ENCODE measurements around the gene DCLK3.
A peak's percentile ranks its signal among the peaks of the same experiment; 100 is the strongest.

The DCLK3 gene

GRCh38 chr3:36763850-36764703, at the start of gene DCLK3:
TSS of gene DCLK3 (minus strand) at chr3:36764553. CDS start at chr3:36764263, 290 bp downstream.
- peak; percentile 28 for DNase-seq
- ATAC-seq = peak; percentile 45

GRCh38 chr3:36813305-36813704, 49.0 kb upstream of the DCLK3 start:
- DNase-seq = no peak

GRCh38 chr3:36812240-36812639, 47.9 kb upstream of the DCLK3 start:
- no peak for DNase-seq
- no peak for ATAC-seq

More at GRCh38 chr3:36813305-36813704, 49.0 kb upstream of the DCLK3 start:
- ATAC-seq = peak; percentile 36

- ATAC-seq = no peak
These were observed 47.4 kb upstream of the DCLK3 start for GRCh38 chr3:36811768-36812167.

GRCh38 chr3:36804295-36805055, 40.1 kb upstream of the DCLK3 start:
- no peak for DNase-seq
- no peak for ATAC-seq

More at GRCh38 chr3:36811768-36812167, 47.4 kb upstream of the DCLK3 start:
- no peak for DNase-seq

GRCh38 chr3:36803091-36803791, 38.9 kb upstream of the DCLK3 start:
- DNase-seq = no peak
- ATAC-seq = no peak

GRCh38 chr3:36800533-36801116, 36.3 kb upstream of the DCLK3 start:
- ATAC-seq = no peak

GRCh38 chr3:36796881-36797280, 32.5 kb upstream of the DCLK3 start:
- ATAC-seq = no peak

More at GRCh38 chr3:36800533-36801116, 36.3 kb upstream of the DCLK3 start:
- DNase-seq = no peak

GRCh38 chr3:36796161-36796560, 31.8 kb upstream of the DCLK3 start:
- DNase-seq = no peak

More at GRCh38 chr3:36796881-36797280, 32.5 kb upstream of the DCLK3 start:
- no peak for DNase-seq

GRCh38 chr3:36795622-36796021, 31.3 kb upstream of the DCLK3 start:
- no peak for ATAC-seq
- DNase-seq = no peak

More at GRCh38 chr3:36796161-36796560, 31.8 kb upstream of the DCLK3 start:
- ATAC-seq = no peak

- ATAC-seq = peak; percentile 33
- peak; percentile 18 for DNase-seq
These were observed 28.0 kb upstream of the DCLK3 start for GRCh38 chr3:36792342-36792741.

GRCh38 chr3:36790765-36791164, 26.4 kb upstream of the DCLK3 start:
- DNase-seq = no peak
- ATAC-seq = no peak

GRCh38 chr3:36786921-36787890, 22.9 kb upstream of the DCLK3 start:
- no peak for DNase-seq
- ATAC-seq = no peak

- DNase-seq (no peak), ATAC-seq (no peak)
These were observed 19.8 kb upstream of the DCLK3 start for GRCh38 chr3:36784138-36784635.

- no peak for ATAC-seq
- DNase-seq = no peak
These were observed 13.3 kb upstream of the DCLK3 start for GRCh38 chr3:36777424-36778218.

GRCh38 chr3:36776436-36776835, 12.1 kb upstream of the DCLK3 start:
- ATAC-seq (no peak), DNase-seq (no peak)

GRCh38 chr3:36774052-36774451, 9.7 kb upstream of the DCLK3 start:
- ATAC-seq (no peak), DNase-seq (no peak)

- ATAC-seq (no peak), DNase-seq (no peak)
These were observed 7.6 kb upstream of the DCLK3 start for GRCh38 chr3:36771931-36772330.

- ATAC-seq = no peak
These were observed 5.6 kb upstream of the DCLK3 start for GRCh38 chr3:36769926-36770325.

GRCh38 chr3:36765104-36765503, 751 bp upstream of the DCLK3 start:
- ATAC-seq = no peak
- DNase-seq = no peak

More at GRCh38 chr3:36769926-36770325, 5.6 kb upstream of the DCLK3 start:
- no peak for DNase-seq
